CD4-positive, alpha-beta T cell (primary cell): ENCODE results near the gene SEC11C. TPM values are rescaled to one million over a fixed set of nuclear protein-coding genes. Genes with fewer than 3 reads are reported as not detected.

Experiments
- ATAC-seq: fragments of 200-7000 bp; cut with Tn5 transposase; one replicate; pipeline ENCODE4 v1.10.0; 2022; ENCODE audit warnings: mild to moderate bottlenecking; ENCODE audit not compliant: poor library complexity
- CTCF ChIA-PET: fragments of 350-600 bp; sonication (Branson Sonifier 250); formaldehyde crosslinking; loops from one replicate; lab custom pipeline; 2021; ENCODE audit warnings: antibody characterized with exemption, inconsistent platforms; lab: Charles Lee
- POLR2A ChIA-PET: fragments of 350-600 bp; sonication (Branson Sonifier 250); formaldehyde crosslinking; loops from one replicate; lab custom pipeline; 2021; ENCODE audit warnings: antibody characterized with exemption, inconsistent platforms; lab: Charles Lee
- DNase-seq, 14 experiments: peaks; one replicate each; pipeline ENCODE4 v3.0.0-alpha.2; 2013 to 2020; ENCODE audit warnings: mixed read lengths in 2 of 14
- H3K27ac ChIP-seq, 2 donors: one replicate each; pipeline versions ENCODE4 v1.5.1 to v1.7.0; 2013; ENCODE audit warnings: low read length in 2 of 2, low read depth in 1 of 2, mild to moderate bottlenecking in 1 of 2
- H3K27me3 ChIP-seq, 2 experiments: 1 replicate in 1 of 2; 2 replicates in 1 of 2; pipeline versions ENCODE4 v1.6.1 to v1.7.0; 2013; ENCODE audit warnings: low read length in 2 of 2, control low read depth in 1 of 2, mild to moderate bottlenecking in 1 of 2, moderate library complexity in 1 of 2; ENCODE audit not compliant: insufficient read depth in 2 of 2, control insufficient read depth in 1 of 2
- H3K36me3 ChIP-seq: one replicate; pipeline ENCODE4 v1.6.1; 2013; ENCODE audit warnings: low read length, control low read depth; ENCODE audit not compliant: insufficient read depth
- H3K4me1 ChIP-seq: one replicate; pipeline ENCODE4 v1.6.1; 2013; ENCODE audit warnings: low read length, control low read depth; ENCODE audit not compliant: insufficient read depth
- H3K4me3 ChIP-seq: one replicate; pipeline ENCODE4 v1.5.1; 2013; ENCODE audit warnings: mild to moderate bottlenecking, low read length, moderate library complexity
- H3K9me3 ChIP-seq, 2 experiments: 1 replicate in 1 of 2; 2 replicates in 1 of 2; pipeline versions ENCODE4 v1.6.1 to v1.7.0; 2013; ENCODE audit warnings: low read length in 2 of 2, mild to moderate bottlenecking in 2 of 2, control low read depth in 1 of 2, moderate library complexity in 1 of 2; ENCODE audit not compliant: control insufficient read depth in 1 of 2, insufficient read depth in 1 of 2
- H3K27ac Mint-ChIP-seq: one replicate; pipeline ENCODE4 v1.8.0; 2020; ENCODE audit warnings: mixed read lengths
- H3K27me3 Mint-ChIP-seq: one replicate; pipeline ENCODE4 v1.8.0; 2021; ENCODE audit warnings: mixed read lengths
- H3K36me3 Mint-ChIP-seq: one replicate; pipeline ENCODE4 v1.8.0; 2021; ENCODE audit warnings: low read depth, mixed read lengths
- H3K4me1 Mint-ChIP-seq: one replicate; pipeline ENCODE4 v1.8.0; 2021; ENCODE audit warnings: low read depth, mixed read lengths
- H3K4me3 Mint-ChIP-seq: one replicate; pipeline ENCODE4 v1.8.0; 2020; ENCODE audit warnings: mild to moderate bottlenecking, mixed read lengths
- H3K9me3 Mint-ChIP-seq: one replicate; pipeline ENCODE4 v1.8.0; 2020; ENCODE audit warnings: mixed read lengths
- CTCF ChIP-seq: fragments of 200-600 bp; IDR thresholded peaks from one replicate; pipeline ENCODE4 v1.8.0; 2022; ENCODE audit warnings: antibody characterized with exemption, mild to moderate bottlenecking
- intact Hi-C, 2 experiments: fragments of 100-400 bp; cut with DNase I in 1 of 2; cut with micrococcal nuclease in 1 of 2; formaldehyde crosslinking; loops; one replicate each; pipeline versions ENCODE4 v1.15.1 to v1.9.0; 2023 to 2025; cut with DNase I, micrococcal nuclease
- polyA plus RNA-seq, 2 donors: library from polyadenylated mRNA; unstranded; fragments of 120-200 nt; gene quantifications; one replicate each; pipeline ENCODE4 v1.2.1, GENCODE V29; 2013
- total RNA-seq, 174 experiments: library from RNA in 2 of 174; stranded (reverse) in 2 of 174; gene quantifications; one replicate each; pipeline ENCODE4 v1.2.3 and lab custom pipeline; 2021 to 2026

SEC11C gene
- total RNA-seq (10 to 100 TPM; 42.0 to 44.1 TPM), total RNA-seq (lab: John Stamatoyannopoulos, UW) (27.0 to 153 (median 43.5) reads per million in 172 experiments)
- polyA plus RNA-seq (2013, experiment 1 of 2), result 108 TPM
- polyA plus RNA-seq (2013, experiment 2 of 2), result 89.0 TPM

GRCh38 chr18:59139615-59140301 lies at the start of gene SEC11C:
Gene SEC11C (plus strand): TSS chr18:59139884. CDS start chr18:59139949, 65 bp downstream.
- CTCF ChIA-PET, result interaction anchor here (0.6 kb wide), 1 partner anchor 218 kb away, joined by 5 read pairs; no protein-coding TSS in a partner anchor
- H3K9me3 Mint-ChIP-seq, result no peaks in the 10 kb centered on the region
- ATAC-seq (peak; percentile 87), DNase-seq (peak; percentile 90 to 98 (median 94))
- H3K36me3 Mint-ChIP-seq, result no peaks in the 10 kb centered on the region
- POLR2A ChIA-PET, result interaction anchor here (0.9 kb wide), 1 partner anchor 468 kb away, joined by 3 read pairs; no protein-coding TSS in a partner anchor
- peaks cover 0 to 7% of the 10 kb centered on the region in 2 experiments for H3K27me3 ChIP-seq
- H3K4me3 ChIP-seq, result peak within 1 kb of the TSS; percentile 78
- H3K9me3 ChIP-seq, result no peaks in the 10 kb centered on the region
- H3K27ac ChIP-seq, result peak within 1 kb of the TSS; percentile 94 to 99
- H3K27ac Mint-ChIP-seq, result peak within 1 kb of the TSS; percentile 98
- TF ChIP-seq CTCF, result no peak
- H3K36me3 ChIP-seq, result no peaks in the 10 kb centered on the region
- peaks cover 16% of the 10 kb centered on the region for H3K27me3 Mint-ChIP-seq
- peaks cover 38% of the 10 kb centered on the region for H3K4me1 Mint-ChIP-seq
- peak within 1 kb of the TSS; percentile 93 for H3K4me3 Mint-ChIP-seq
- peaks cover 32% of the 10 kb centered on the region for H3K4me1 ChIP-seq
- intact Hi-C loops, result loop anchor here (5.0 to 10.0 kb wide), 5 partner anchors 55 to 1512 kb away; partner anchors contain the start of genes LMAN1 (in 1 of the 2), MALT1 (in 1 of the 2) and NEDD4L (in 1 of the 2)

GRCh38 chr18:59090966-59091603 lies 48.6 kb upstream of the SEC11C start:
- TF ChIP-seq CTCF, result no peak
- Histone ChIP-seq H3K4me3 (no peak overlapping the region), H3K27me3 (no peaks in the 10 kb centered on the region), H3K4me1 (peaks cover 4% of the 10 kb centered on the region), H3K36me3 (no peaks in the 10 kb centered on the region), H3K9me3 (no peaks in the 10 kb centered on the region), H3K27ac (no peak overlapping the region)
- Mint-ChIP-seq H3K4me3 (no peak overlapping the region), H3K4me1 (peaks cover 13% of the 10 kb centered on the region), H3K27ac (no peak overlapping the region), H3K27me3 (no peaks in the 10 kb centered on the region), H3K36me3 (no peaks in the 10 kb centered on the region), H3K9me3 (no peaks in the 10 kb centered on the region)
- ChIA-PET CTCF (no interaction called here), POLR2A (no interaction called here)
- ATAC-seq (no peak), DNase-seq (no peak)
- intact Hi-C loops, result no loop called here

- no peak overlapping the region for H3K4me3 Mint-ChIP-seq
- H3K27me3 ChIP-seq, result peaks cover 0 to 2% of the 10 kb centered on the region in 2 experiments
- H3K36me3 ChIP-seq, result no peaks in the 10 kb centered on the region
- TF ChIP-seq CTCF, result no peak
- H3K27me3 Mint-ChIP-seq, result peaks cover 7% of the 10 kb centered on the region
- intact Hi-C loops, result no loop called here
- H3K36me3 Mint-ChIP-seq, result no peaks in the 10 kb centered on the region
- ATAC-seq, result no peak
- no peaks in the 10 kb centered on the region for H3K9me3 ChIP-seq
- H3K9me3 Mint-ChIP-seq, result no peaks in the 10 kb centered on the region
- no peak overlapping the region for H3K27ac ChIP-seq
- no peak overlapping the region for H3K4me3 ChIP-seq
- no peaks in the 10 kb centered on the region for H3K4me1 ChIP-seq
- CTCF ChIA-PET, result no interaction called here
- no peaks in the 10 kb centered on the region for H3K4me1 Mint-ChIP-seq
- H3K27ac Mint-ChIP-seq, result no peak overlapping the region
- DNase-seq, result no peak
- POLR2A ChIA-PET, result no interaction called here
Measured at GRCh38 chr18:59093668-59094067, 46.0 kb upstream of the SEC11C start.
